Measurements from ENCODE around the gene KLF6.

DNA sequence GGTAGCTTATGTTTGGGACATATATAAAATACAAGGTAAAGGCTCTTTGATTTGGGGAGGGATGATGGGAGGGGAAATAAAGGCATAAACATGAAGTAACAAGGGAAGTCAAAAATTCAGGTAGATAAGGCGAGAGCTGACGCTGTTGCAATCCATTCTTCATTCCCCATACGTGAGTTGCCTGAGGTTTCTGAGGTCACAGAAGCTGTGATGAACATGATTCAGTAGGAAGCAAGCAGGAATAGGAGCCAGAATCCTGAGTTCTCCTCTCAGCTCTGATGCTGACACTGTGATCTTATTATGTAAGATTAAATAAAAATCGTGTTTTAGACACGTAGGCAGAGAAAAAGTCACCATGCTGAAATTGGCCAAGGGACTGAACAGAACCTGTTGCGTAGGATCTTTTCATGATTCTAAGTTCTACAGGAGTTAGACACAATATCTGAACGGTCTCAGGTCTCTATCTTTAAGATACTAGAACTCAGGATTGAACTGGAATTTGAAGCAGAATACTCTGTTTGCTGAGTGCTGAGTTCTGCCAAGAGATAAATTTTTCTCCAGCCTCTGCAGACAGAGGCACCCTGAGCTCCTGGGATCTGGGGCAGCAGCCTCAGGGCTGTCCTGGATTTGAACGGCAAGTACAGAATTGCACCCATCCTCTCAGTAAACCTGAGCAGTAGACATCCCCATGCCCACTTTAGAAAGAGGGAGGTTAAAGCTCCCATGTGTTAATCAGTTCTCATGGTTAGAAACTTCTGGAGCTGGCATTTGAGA is 21.0 kb downstream of the KLF6 start:
- TF ChIP-seq, protein P1, sequence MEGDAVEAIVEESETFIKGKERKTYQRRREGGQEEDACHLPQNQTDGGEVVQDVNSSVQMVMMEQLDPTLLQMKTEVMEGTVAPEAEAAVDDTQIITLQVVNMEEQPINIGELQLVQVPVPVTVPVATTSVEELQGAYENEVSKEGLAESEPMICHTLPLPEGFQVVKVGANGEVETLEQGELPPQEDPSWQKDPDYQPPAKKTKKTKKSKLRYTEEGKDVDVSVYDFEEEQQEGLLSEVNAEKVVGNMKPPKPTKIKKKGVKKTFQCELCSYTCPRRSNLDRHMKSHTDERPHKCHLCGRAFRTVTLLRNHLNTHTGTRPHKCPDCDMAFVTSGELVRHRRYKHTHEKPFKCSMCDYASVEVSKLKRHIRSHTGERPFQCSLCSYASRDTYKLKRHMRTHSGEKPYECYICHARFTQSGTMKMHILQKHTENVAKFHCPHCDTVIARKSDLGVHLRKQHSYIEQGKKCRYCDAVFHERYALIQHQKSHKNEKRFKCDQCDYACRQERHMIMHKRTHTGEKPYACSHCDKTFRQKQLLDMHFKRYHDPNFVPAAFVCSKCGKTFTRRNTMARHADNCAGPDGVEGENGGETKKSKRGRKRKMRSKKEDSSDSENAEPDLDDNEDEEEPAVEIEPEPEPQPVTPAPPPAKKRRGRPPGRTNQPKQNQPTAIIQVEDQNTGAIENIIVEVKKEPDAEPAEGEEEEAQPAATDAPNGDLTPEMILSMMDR (IDR thresholded peaks at IDR 0.05; ENCODE audit: low read depth, low read length, poor library complexity, severe bottlenecking) = no peak
- TF ChIP-seq EZH2phosphoT487 (IDR thresholded peaks at IDR 0.05; ENCODE audit: borderline replicate concordance, low read length) = no peak

Data from DOHH2 (cell line).